Measurements from ENCODE around the gene PLA2G6. TPM values are rescaled to one million over a fixed set of nuclear protein-coding genes. Genes with fewer than 3 reads are reported as not detected.

Gene PLA2G6
- total RNA-seq, 1 experiment from 2014 or later = 24.1 TPM

DNA sequence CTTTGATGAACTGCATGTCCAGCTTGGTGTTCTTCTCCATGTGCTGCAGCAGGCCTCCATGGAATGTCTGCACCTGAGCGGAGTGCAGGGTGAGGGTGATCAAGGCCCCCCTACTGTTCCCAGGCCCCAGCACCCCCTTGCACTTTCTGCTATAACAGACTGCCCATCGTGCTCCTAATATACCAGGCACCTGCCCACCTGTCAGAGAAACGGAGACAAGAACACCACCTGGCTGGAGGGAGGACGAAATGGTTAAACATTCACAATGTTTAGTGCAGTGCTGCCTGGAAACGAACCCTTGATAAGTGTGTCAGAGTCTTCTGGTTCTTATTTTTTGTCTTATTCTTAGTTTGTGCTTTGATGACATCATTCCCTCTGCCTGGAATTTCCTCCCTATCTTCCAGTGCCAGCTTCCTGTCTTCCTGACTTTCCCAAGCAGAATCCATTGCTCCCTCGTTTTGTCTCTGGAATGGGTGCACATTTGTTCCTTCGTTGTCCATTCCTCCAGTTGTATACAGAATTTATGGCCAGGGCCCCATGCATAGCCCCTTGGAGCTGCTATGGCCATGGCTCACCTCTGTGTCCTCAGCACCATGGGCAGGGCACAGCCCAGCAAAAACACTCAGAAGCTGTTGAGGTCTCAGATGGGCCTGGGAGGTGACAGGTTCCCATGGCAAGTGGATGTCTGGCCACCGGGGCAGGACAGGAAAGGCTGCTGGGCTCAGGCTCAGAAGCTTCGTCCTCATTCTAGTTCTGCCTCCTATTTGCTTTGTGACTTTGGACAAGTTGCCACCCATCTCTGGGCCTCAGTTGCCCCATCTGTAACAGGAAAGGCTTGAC lies 83.0 kb downstream of the PLA2G6 start:
- no peaks in the 10 kb centered on the region for H4K20me1 ChIP-seq (ENCODE audit: control insufficient read depth, insufficient read depth, insufficient read length)
- H3K56ac ChIP-seq (ENCODE audit: insufficient read length, low read depth, low read length) = no peak overlapping the region
- peak; percentile 28 for DNase-seq
- H3K9ac ChIP-seq (ENCODE audit: extremely low read depth, insufficient read length, low read length) = no peak overlapping the region
- no peak overlapping the region for H3K4ac ChIP-seq (ENCODE audit: low read depth, low read length)
- H3K23ac ChIP-seq (ENCODE audit: insufficient read length, low read depth, low read length) = no peak overlapping the region
- Mint-ChIP-seq H3K36me3 (ENCODE audit: insufficient read depth in 1 of 3, low read depth in 3 of 3) (peaks cover 0 to 10% (median 1%) of the 10 kb centered on the region in 3 experiments; a peak in 4 of 7 replicates), H3K27me3 (ENCODE audit: low read depth) (peaks cover 1% of the 10 kb centered on the region), H3K27ac (peak overlapping the region in 1 of 3 experiments; percentile 55; a peak in 1 of 7 replicates), H3K4me3 (peak overlapping the region; percentile 43 to 79; a peak in 2 of 5 replicates), H3K4me1 (peaks cover 11 to 23% of the 10 kb centered on the region in 2 experiments), H3K9me3 (no peaks in the 10 kb centered on the region; a peak in 1 of 5 replicates)
- no peak overlapping the region for H2BK120ac ChIP-seq (ENCODE audit: low read depth, low read length, poor library complexity, severe bottlenecking)
- no peaks in the 10 kb centered on the region for H3K9me3 ChIP-seq (ENCODE audit: control insufficient read depth, low read depth, low read length)
- no peak overlapping the region for H2BK20ac ChIP-seq (ENCODE audit: low read depth, low read length, poor library complexity, severe bottlenecking)
- H2BK15ac ChIP-seq (ENCODE audit: low read depth, low read length) = no peak overlapping the region
- no peaks in the 10 kb centered on the region for H3K79me2 ChIP-seq (ENCODE audit: insufficient read depth, low read length)
- no peak overlapping the region for H4K91ac ChIP-seq (ENCODE audit: insufficient read length, low read depth, low read length)
- TF ChIP-seq, protein P1, sequence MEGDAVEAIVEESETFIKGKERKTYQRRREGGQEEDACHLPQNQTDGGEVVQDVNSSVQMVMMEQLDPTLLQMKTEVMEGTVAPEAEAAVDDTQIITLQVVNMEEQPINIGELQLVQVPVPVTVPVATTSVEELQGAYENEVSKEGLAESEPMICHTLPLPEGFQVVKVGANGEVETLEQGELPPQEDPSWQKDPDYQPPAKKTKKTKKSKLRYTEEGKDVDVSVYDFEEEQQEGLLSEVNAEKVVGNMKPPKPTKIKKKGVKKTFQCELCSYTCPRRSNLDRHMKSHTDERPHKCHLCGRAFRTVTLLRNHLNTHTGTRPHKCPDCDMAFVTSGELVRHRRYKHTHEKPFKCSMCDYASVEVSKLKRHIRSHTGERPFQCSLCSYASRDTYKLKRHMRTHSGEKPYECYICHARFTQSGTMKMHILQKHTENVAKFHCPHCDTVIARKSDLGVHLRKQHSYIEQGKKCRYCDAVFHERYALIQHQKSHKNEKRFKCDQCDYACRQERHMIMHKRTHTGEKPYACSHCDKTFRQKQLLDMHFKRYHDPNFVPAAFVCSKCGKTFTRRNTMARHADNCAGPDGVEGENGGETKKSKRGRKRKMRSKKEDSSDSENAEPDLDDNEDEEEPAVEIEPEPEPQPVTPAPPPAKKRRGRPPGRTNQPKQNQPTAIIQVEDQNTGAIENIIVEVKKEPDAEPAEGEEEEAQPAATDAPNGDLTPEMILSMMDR (conservative IDR thresholded peaks at IDR 0.05) = no peak
- no peak overlapping the region for H3K18ac ChIP-seq (ENCODE audit: insufficient read length, low read depth, low read length)
- H3K14ac ChIP-seq (ENCODE audit: insufficient read depth, low read length) = no peak overlapping the region
- H3T11ph ChIP-seq (ENCODE audit: low read length) = no peak overlapping the region
- H2AFZ ChIP-seq (ENCODE audit: low read length) = no peak overlapping the region
- no peaks in the 10 kb centered on the region for H3K27me3 ChIP-seq (ENCODE audit: insufficient read depth, low read length)
- no peak overlapping the region for H4K5ac ChIP-seq (ENCODE audit: insufficient read length, low read depth, low read length)
- no peak overlapping the region for H2BK5ac ChIP-seq (ENCODE audit: insufficient read length, low read length)
- no peaks in the 10 kb centered on the region for H3K79me1 ChIP-seq (ENCODE audit: insufficient read depth, low read depth, low read length, poor library complexity, severe bottlenecking)
- H3K27ac ChIP-seq (ENCODE audit: insufficient read length, low read depth, low read length) = no peak overlapping the region
- peaks cover 4% of the 10 kb centered on the region for H3K23me2 ChIP-seq (ENCODE audit: insufficient read length, low read depth, low read length, poor library complexity, severe bottlenecking)
- H3K4me1 ChIP-seq (ENCODE audit: insufficient read depth, low read length) = no peaks in the 10 kb centered on the region
- H2BK12ac ChIP-seq (ENCODE audit: insufficient read length, low read depth, low read length) = no peak overlapping the region
- H4K8ac ChIP-seq (replicated peaks; ENCODE audit: insufficient read length, low read depth, low read length) = no peak overlapping the region
- H3K4me2 ChIP-seq (ENCODE audit: insufficient read depth, insufficient read length, low read length) = no peak overlapping the region
- no peak overlapping the region for H2AK5ac ChIP-seq (ENCODE audit: insufficient read length, low read length)
- WGBS (ENCODE audit: extremely low coverage, insufficient read length, low lambda C conversion rate) = no CpG with 5 or more reads among the region's 9 CpGs

All from H9 (cell line).